Effector memory CD8-positive, alpha-beta T cell (primary cell): ENCODE data around the gene ANKRD26.
"Not testable (repeated sequence)": the region's sequence is repeated elsewhere in the genome, so short reads cannot be mapped to it uniquely, and the experiment has no call there.

Source experiments
- ATAC-seq: fragments of 150-1000 bp; cut with Tn5 transposase; replicated peaks from 2 replicates; pipeline ENCODE4 v1.10.0; 2021; ENCODE audit warnings: mild to moderate bottlenecking, moderate library complexity
- DNase-seq, 3 experiments: peaks; one replicate each; pipeline ENCODE4 v3.0.0; 2021
- H3K27ac Mint-ChIP-seq, 2 donors: one replicate each; pipeline ENCODE4 v1.8.0; 2022; ENCODE audit warnings: mild to moderate bottlenecking in 2 of 2, mixed read lengths in 2 of 2, moderate library complexity in 2 of 2
- H3K27me3 Mint-ChIP-seq, 2 donors: one replicate each; pipeline ENCODE4 v1.8.0; 2022; ENCODE audit warnings: mixed read lengths in 2 of 2
- H3K36me3 Mint-ChIP-seq: one replicate; pipeline ENCODE4 v1.8.0; 2022; ENCODE audit warnings: mild to moderate bottlenecking, moderate library complexity, mixed read lengths; ENCODE audit not compliant: insufficient read depth
- H3K4me1 Mint-ChIP-seq, 2 donors: one replicate each; pipeline ENCODE4 v1.8.0; 2022; ENCODE audit warnings: low read depth in 2 of 2, mixed read lengths in 2 of 2
- H3K4me3 Mint-ChIP-seq, 2 donors: one replicate each; pipeline ENCODE4 v1.8.0; 2022; ENCODE audit warnings: mild to moderate bottlenecking in 2 of 2, mixed read lengths in 2 of 2, moderate library complexity in 2 of 2
- H3K9me3 Mint-ChIP-seq, 2 donors: one replicate each; pipeline ENCODE4 v1.8.0; 2022; ENCODE audit warnings: mixed read lengths in 2 of 2

Gene ANKRD26

DNA sequence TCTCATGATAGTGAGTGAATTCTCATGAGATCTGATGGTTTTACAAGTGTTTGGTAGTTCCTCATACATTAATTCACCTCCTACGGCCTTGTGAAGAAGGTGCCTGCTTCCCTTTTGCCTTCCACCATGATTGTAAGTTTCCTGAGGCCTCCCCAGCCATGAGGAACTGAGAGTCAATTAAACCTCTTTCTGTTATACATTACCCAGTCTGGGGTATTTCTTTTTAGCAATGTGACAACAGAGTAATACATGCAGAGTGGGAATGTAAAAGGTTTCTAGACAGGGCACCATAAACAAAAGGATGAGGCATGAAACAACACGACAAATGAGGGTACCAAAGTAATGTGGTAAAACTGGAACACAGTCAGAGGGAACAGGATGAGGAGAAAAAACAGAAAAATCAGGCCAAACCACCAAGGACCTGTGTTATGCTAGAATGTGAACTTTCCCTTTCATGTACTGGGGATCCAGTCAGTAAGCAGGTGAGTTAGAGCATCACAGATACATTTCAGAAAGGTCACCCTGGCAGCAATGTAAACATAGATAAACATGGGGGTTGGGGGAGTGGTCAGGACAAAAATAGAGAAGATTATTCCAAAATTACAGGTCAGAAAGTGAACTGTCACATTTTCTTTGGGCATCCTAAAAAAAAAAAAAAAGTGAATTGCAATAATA is 31.9 kb downstream of the ANKRD26 start:
- Mint-ChIP-seq H3K27ac (no peak overlapping the region), H3K27me3 (no peaks in the 10 kb centered on the region), H3K36me3 (peaks cover 30% of the 10 kb centered on the region), H3K9me3 (no peaks in the 10 kb centered on the region), H3K4me3 (no peak overlapping the region), H3K4me1 (no peaks in the 10 kb centered on the region)
- DNase-seq (no peak), ATAC-seq (no peak)

GRCh38 chr10:27065084-27065483 is 35.2 kb downstream of the ANKRD26 start:
- no peaks in the 10 kb centered on the region for H3K4me1 Mint-ChIP-seq
- H3K27me3 Mint-ChIP-seq = no peaks in the 10 kb centered on the region
- no peak for ATAC-seq
- H3K4me3 Mint-ChIP-seq = no peak overlapping the region
- H3K27ac Mint-ChIP-seq = no peak overlapping the region
- H3K9me3 Mint-ChIP-seq = no peaks in the 10 kb centered on the region
- H3K36me3 Mint-ChIP-seq = peaks cover 23% of the 10 kb centered on the region
- no peak for DNase-seq

GRCh38 chr10:27052656-27053055 is 47.6 kb downstream of the ANKRD26 start:
- H3K4me1 Mint-ChIP-seq = no peaks in the 10 kb centered on the region
- no peaks in the 10 kb centered on the region for H3K27me3 Mint-ChIP-seq
- no peaks in the 10 kb centered on the region for H3K9me3 Mint-ChIP-seq
- no peak for ATAC-seq
- no peak overlapping the region for H3K27ac Mint-ChIP-seq
- DNase-seq = no peak
- no peak overlapping the region for H3K4me3 Mint-ChIP-seq
- peaks cover 2% of the 10 kb centered on the region for H3K36me3 Mint-ChIP-seq

- ATAC-seq, DNase-seq, H3K27ac Mint-ChIP-seq, H3K4me1 Mint-ChIP-seq, H3K27me3 Mint-ChIP-seq, H3K9me3 Mint-ChIP-seq, H3K4me3 Mint-ChIP-seq: not testable (repeated sequence)
- H3K36me3 Mint-ChIP-seq = peaks cover 15% of the 10 kb centered on the region
Observed at GRCh38 chr10:27045247-27045646, 55.0 kb downstream of the ANKRD26 start.

- DNase-seq (no peak), ATAC-seq (no peak)
- Mint-ChIP-seq H3K4me3 (no peak overlapping the region), H3K9me3 (no peaks in the 10 kb centered on the region), H3K27me3 (no peaks in the 10 kb centered on the region), H3K27ac (no peak overlapping the region), H3K36me3 (peaks cover 30% of the 10 kb centered on the region), H3K4me1 (no peaks in the 10 kb centered on the region)
Observed at GRCh38 chr10:27041196-27041595, 59.1 kb downstream of the ANKRD26 start.

- Mint-ChIP-seq H3K36me3 (peaks cover 30% of the 10 kb centered on the region), H3K4me3 (no peak overlapping the region), H3K27me3 (no peaks in the 10 kb centered on the region), H3K4me1 (no peaks in the 10 kb centered on the region), H3K9me3 (no peaks in the 10 kb centered on the region), H3K27ac (no peak overlapping the region)
- ATAC-seq = no peak
- DNase-seq = no peak
Observed at GRCh38 chr10:27038168-27038567, 62.1 kb downstream of the ANKRD26 start.

- H3K36me3 Mint-ChIP-seq = peaks cover 23% of the 10 kb centered on the region
- DNase-seq (no peak), ATAC-seq (no peak)
- H3K27me3 Mint-ChIP-seq = no peaks in the 10 kb centered on the region
- peak overlapping the region in 1 of 2 donors; percentile 33 for H3K27ac Mint-ChIP-seq
- H3K4me3 Mint-ChIP-seq = no peak overlapping the region
- H3K9me3 Mint-ChIP-seq = no peaks in the 10 kb centered on the region
- no peaks in the 10 kb centered on the region for H3K4me1 Mint-ChIP-seq
Observed at GRCh38 chr10:27035163-27035562, 65.1 kb downstream of the ANKRD26 start.

- Mint-ChIP-seq H3K9me3 (no peaks in the 10 kb centered on the region), H3K27ac (no peak overlapping the region), H3K36me3 (peaks cover 24% of the 10 kb centered on the region), H3K27me3 (no peaks in the 10 kb centered on the region), H3K4me3 (no peak overlapping the region), H3K4me1 (no peaks in the 10 kb centered on the region)
- DNase-seq (no peak), ATAC-seq (no peak)
Observed at GRCh38 chr10:27030060-27030459, 70.2 kb downstream of the ANKRD26 start.

GRCh38 chr10:27022048-27022447 is 78.2 kb downstream of the ANKRD26 start:
- H3K36me3 Mint-ChIP-seq = peaks cover 7% of the 10 kb centered on the region
- no peaks in the 10 kb centered on the region for H3K9me3 Mint-ChIP-seq
- H3K27me3 Mint-ChIP-seq = no peaks in the 10 kb centered on the region
- H3K4me1 Mint-ChIP-seq = no peaks in the 10 kb centered on the region
- H3K27ac Mint-ChIP-seq = no peak overlapping the region
- no peak for ATAC-seq
- no peak for DNase-seq
- no peak overlapping the region for H3K4me3 Mint-ChIP-seq

DNA sequence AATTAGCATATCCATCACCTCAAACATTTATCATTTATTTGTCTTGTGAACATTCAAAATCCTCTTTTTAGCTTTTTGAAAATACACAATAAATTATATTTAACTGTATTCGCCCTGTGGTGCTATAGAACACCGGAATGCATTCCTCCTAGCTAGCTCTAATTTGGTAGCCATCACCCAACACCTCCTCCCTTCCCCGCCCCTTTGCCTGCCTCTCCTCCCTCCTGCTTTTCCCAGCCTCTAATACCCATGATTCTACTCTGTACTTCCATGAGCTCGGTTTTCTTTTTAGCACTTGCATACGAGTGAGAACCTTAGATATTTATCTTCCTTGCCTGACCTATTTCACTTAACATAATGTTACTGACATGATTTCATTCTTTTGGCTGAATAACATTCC is 80.1 kb downstream of the ANKRD26 start:
- Mint-ChIP-seq H3K27ac (no peak overlapping the region), H3K4me3 (no peak overlapping the region), H3K9me3 (no peaks in the 10 kb centered on the region), H3K36me3 (peaks cover 7% of the 10 kb centered on the region), H3K4me1 (no peaks in the 10 kb centered on the region), H3K27me3 (no peaks in the 10 kb centered on the region)
- ATAC-seq (no peak), DNase-seq (no peak)

DNA sequence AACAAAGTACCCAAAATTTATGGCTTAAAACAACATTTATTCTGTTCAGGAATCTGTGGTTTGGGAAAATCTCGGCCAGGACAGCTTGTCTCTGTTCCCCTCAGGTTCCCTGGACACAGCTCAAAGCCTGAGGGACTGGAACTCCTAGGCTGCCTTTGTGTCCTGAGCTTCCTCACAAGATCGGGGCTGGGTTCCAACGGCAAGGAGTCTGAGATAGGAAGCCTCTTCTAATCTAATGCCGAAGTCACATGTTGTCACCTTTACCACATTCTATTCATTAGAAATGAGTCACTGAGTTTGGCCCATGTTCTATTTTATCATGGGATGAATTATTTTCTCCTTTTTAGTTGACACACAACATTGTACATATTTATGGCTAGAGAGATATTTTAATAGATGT is 80.5 kb downstream of the ANKRD26 start:
- H3K36me3 Mint-ChIP-seq = peaks cover 7% of the 10 kb centered on the region
- DNase-seq (no peak), ATAC-seq (no peak)
- H3K4me3 Mint-ChIP-seq = no peak overlapping the region
- H3K27ac Mint-ChIP-seq = no peak overlapping the region
- H3K9me3 Mint-ChIP-seq = no peaks in the 10 kb centered on the region
- H3K4me1 Mint-ChIP-seq = no peaks in the 10 kb centered on the region
- H3K27me3 Mint-ChIP-seq = no peaks in the 10 kb centered on the region

DNA sequence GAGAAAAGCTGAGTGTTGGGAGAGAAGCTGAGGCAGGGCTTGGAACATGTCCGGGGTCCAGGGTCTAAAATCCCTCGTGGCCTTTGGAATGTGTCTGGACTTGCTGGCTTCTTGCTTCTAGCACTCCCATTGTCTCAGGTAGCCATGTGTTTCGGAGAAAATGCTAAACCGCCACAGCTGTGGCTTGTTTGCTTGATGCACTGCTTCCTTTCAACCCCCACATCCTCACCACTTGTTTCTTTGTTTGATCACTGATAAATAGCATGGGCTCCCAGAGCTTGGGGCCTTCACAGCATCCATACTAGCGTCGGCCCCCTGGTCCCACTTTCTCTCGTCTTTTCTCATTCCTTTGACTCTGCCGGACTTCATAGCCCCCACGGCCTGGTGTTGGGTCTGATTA is 102.7 kb downstream of the ANKRD26 start:
- no peak for ATAC-seq
- no peaks in the 10 kb centered on the region for H3K9me3 Mint-ChIP-seq
- H3K4me1 Mint-ChIP-seq = no peaks in the 10 kb centered on the region
- no peak for DNase-seq
- no peaks in the 10 kb centered on the region for H3K27me3 Mint-ChIP-seq
- no peak overlapping the region for H3K4me3 Mint-ChIP-seq
- no peaks in the 10 kb centered on the region for H3K36me3 Mint-ChIP-seq
- H3K27ac Mint-ChIP-seq = peak overlapping the region in 1 of 2 donors; percentile 17

GRCh38 chr10:26994743-26995142 is 105.6 kb downstream of the ANKRD26 start:
- Mint-ChIP-seq H3K9me3 (no peaks in the 10 kb centered on the region), H3K27ac (no peak overlapping the region), H3K36me3 (no peaks in the 10 kb centered on the region), H3K4me3 (no peak overlapping the region), H3K4me1 (no peaks in the 10 kb centered on the region), H3K27me3 (no peaks in the 10 kb centered on the region)
- ATAC-seq (no peak), DNase-seq (no peak)

DNA sequence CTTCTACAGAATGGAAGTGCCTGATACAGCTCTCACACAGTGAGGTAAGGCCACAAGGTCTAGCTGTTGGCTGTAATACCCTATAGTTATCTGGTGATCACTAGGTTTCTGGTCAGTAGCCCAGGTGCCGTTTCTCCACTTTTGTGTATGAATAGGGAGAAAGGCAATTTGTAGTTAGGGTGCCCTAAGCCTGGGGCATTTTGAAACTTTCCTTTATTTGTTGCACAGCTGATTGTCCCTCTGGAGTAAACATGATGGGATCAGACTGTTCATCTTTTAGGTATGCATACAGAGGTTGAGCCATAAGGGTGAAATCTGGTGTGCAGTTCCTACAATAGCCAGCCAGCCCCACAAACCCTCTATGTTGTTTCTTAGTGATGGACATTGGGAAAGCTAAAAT is 112.4 kb downstream of the ANKRD26 start:
- H3K27ac Mint-ChIP-seq = no peak overlapping the region
- H3K27me3 Mint-ChIP-seq = no peaks in the 10 kb centered on the region
- H3K36me3 Mint-ChIP-seq = no peaks in the 10 kb centered on the region
- H3K4me3 Mint-ChIP-seq = no peak overlapping the region
- DNase-seq (no peak), ATAC-seq (no peak)
- no peaks in the 10 kb centered on the region for H3K9me3 Mint-ChIP-seq
- H3K4me1 Mint-ChIP-seq = no peaks in the 10 kb centered on the region

- Mint-ChIP-seq H3K27ac (no peak overlapping the region), H3K4me3 (no peak overlapping the region), H3K4me1 (no peaks in the 10 kb centered on the region), H3K36me3 (no peaks in the 10 kb centered on the region), H3K27me3 (no peaks in the 10 kb centered on the region), H3K9me3 (no peaks in the 10 kb centered on the region)
- ATAC-seq = no peak
- no peak for DNase-seq
Observed at GRCh38 chr10:26983156-26983555, 117.1 kb downstream of the ANKRD26 start.
